HG02763 (cell line): ENCODE measurements around the gene MFSD11.
"Not testable (repeated sequence)": the region's sequence is repeated elsewhere in the genome, so short reads cannot be mapped to it uniquely, and the experiment has no call there.

Experiments
- ATAC-seq: cut with Tn5 transposase; IDR thresholded peaks from one replicate; pipeline ENCODE4 v1.9.1; 2021; ENCODE audit warnings: mild to moderate bottlenecking, moderate library complexity; ENCODE audit not compliant: unreplicated experiment

The MFSD11 gene

DNA sequence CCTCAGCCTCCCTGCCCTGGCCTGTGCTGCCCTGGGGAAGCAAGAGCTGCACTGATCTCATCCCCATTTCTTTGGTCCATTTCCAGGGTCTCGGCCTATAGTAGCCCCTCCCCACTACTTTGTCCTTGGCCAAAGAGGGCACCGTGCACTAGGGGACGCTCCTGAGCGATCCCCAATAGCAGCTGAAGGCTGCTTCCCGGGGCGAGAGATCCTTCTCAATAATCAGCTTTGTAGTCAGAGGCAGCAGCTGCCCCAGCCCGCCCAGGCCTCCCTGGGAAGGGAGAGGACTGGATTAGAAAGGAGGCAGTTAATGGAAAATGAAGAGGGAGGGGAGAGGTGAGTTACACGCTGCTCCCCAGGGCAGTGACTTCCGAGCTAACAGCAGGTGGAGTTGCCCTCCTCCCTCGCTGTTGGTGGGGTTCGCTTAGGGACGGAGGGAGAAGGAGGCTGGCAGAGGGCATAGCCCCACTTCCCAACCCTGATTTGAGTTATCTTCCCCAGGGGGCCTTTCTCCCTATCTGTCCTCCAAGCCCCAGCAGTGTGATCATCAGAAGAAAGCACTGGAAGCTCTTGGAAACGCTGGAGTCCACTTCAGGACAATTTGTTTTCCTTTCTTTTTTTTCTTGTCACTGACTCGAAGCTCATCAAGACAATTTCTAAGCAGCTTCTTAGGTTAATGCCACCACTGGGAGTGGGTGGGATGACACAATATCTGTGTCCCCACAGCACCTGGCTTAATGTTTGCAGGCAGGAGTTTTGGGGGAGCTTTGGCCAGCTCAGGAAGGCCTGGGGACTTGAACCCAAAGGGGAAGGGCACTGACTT is 29.7 kb upstream of the MFSD11 start:
- ATAC-seq = no peak

DNA sequence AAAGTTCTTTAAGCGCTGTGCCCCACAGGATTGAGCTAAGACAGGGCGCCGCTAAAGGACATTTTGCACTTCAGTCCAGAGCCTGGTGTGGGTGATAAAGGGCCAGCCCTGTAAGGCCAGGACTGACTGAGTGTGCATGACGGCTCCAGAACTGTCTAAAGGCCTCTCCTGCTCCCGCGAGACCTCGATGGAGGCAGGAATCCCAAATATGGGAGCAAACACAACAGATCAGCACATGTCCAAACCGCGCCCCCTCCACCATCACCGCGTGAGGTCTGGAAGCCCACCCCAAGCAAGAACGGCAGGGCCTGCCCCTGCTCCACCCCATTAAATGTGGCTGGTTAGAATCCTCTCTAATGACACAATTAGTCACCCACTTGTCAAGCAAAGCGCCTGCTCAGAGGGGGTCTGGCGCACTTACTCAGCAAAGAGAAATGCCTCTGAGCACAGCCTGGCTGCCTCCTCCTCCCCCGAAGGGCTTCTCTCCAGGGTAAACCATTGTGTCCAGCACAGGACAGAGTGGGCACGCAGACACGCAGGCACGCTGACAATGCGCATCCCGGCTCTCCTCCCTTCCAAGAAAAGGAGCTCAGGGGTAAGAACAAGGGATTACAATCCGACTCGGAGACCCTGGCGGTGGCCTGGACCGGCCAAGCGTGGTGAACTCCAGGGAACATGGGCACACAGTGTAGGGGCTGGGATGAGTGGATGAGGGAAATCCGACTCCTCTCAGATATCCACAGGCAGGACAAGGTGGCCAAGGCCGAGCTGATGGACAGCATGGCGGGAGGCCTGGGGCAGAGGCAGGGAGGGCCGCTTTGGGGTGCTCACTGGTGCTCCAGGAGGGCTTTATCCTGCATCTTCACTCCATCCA is 28.6 kb upstream of the MFSD11 start:
- ATAC-seq = no peak

DNA sequence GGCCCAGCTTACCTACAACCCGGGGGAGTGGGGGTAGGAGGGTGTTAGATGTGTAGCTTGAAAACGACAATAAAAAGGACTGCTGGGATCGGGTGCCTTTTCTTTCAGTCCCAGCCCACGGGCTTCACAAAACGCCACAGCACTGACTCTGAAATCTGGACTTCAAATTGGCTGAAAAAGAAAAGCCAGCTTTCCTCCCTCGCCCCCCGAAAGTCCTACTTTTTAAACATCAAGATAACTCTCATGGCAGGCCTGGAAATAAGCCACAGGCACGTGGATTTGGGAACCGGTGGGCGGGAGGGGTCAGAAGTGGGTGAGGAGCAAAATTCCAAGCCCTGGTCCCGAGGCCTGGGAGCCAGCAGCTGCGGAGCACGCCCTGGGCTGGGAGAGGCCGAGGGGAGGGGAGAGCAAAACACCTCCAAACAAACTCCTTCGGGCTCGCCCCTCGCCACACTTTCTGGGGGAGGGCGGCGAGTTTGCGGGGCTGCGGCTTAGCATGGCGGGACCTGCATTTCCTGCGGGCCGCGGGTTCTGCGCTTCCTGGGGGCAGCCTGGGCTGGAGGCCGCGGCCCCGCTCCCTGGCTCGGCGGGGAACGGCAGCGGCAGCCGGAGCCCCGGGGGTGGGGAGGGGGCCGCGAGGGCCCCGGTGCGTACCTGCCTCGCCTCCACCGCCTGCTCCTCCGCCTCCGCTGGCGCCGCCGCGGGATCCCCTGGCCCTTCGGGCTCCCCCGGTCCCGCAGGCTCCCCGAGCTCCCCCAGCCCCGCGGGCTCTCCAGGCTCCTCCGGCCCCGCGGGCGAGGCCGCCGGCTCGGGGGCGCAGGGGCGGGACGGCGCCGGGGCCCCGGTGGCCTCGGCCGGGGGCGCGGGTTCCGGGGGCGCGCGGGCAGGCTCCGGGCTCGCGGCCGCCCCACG is 27.7 kb upstream of the MFSD11 start:
- ATAC-seq = peak; percentile 18

DNA sequence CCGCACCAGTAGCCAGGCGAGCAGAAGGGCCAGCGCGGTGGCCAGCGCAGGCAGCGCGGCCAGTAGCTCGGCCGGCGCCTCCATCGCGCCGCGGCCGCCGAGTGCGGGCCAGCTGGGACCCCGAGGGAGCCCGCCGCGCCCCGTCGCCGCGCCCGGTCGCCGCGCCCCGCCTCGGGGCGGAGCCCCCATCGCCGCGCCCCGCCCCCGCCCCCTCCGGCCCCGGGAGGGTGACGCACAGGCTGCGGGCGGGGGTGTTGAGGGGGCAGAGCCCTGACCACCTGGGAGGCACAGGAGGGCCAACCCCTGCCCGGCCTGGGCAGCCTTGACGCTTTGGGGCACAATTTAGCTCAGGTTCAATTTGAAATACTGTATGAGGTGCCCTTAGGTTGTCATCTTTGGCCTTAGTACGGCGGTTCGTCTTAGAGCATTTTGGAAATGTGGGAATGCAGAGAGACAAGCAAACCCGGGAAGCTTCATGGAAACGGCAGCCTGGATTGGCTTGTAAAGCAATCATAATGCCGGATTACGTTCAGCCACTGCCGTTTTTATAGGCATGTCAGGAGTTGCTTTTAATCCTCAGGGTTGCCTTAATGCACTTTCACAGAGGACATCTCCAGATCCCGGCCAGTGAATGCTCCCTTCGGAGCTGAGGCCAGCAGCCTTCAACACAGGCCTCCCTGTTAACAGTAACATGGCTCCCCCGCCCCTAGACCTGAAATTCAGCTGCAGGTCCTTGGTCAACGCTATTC is 26.9 kb upstream of the MFSD11 start, which contains the start of gene MXRA7:
Gene MXRA7, minus strand, starts transcription at position 103 of the 749 bp plus-strand sequence. Its CDS starts 19 bp downstream, at position 84.
- ATAC-seq = peak; percentile 50

DNA sequence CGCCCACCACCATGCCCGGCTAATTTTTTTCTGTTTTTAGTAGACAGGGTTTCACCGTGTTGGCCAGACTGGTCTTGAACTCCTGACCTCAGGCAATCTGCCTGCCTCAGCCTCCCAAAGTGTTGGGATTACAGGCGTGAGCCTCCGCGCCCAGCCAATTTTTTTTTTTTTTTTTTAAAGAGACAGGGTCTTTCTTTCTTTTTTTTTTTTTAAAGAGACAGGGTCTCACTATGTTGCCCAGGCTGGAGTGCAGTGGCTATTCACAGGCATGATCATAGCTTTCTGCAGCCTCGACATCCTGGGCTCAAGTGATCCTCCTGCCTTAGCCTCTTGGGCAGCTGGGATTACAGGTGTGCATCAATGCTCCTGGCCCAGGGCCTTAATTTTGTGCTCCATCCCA is 25.6 kb upstream of the MFSD11 start:
- not testable (repeated sequence) for ATAC-seq

DNA sequence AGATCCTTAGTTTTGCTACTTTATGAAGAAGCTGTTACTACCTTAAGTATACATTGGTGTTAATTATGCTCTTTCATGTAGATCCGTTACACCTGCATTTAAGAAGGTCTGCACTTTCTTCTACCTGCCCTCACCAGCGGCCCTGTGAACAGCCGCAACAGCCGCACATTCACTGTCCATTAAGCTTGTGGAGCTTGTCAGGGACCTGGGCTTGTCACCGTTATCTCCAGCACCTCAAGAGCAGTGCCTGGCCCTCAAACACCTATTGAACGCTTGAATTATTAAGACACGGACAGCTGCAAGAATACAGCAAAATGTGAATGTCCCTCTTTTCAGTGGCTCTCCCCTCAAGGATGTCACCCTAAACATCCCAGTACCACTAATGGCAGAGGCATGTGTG is 24.2 kb upstream of the MFSD11 start:
- ATAC-seq = no peak

DNA sequence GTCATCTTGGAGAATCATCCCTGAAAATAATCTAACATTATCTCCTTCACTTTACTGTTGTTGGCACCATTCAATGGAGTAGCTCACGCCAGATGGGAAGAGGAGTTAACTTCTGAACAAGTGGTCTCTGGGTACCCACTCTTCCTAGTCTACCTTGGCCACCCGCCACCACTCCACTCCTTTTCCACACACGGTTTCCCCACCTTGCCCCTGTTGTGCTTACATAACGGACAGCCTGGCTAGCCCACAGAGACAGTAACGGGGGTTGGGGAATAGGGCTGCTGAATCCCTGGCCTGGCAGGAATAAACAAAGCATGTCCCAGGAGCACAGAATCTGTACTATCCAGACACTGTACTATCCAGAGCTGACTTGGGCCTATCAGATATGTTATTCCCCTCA is 23.6 kb upstream of the MFSD11 start:
- ATAC-seq = no peak

DNA sequence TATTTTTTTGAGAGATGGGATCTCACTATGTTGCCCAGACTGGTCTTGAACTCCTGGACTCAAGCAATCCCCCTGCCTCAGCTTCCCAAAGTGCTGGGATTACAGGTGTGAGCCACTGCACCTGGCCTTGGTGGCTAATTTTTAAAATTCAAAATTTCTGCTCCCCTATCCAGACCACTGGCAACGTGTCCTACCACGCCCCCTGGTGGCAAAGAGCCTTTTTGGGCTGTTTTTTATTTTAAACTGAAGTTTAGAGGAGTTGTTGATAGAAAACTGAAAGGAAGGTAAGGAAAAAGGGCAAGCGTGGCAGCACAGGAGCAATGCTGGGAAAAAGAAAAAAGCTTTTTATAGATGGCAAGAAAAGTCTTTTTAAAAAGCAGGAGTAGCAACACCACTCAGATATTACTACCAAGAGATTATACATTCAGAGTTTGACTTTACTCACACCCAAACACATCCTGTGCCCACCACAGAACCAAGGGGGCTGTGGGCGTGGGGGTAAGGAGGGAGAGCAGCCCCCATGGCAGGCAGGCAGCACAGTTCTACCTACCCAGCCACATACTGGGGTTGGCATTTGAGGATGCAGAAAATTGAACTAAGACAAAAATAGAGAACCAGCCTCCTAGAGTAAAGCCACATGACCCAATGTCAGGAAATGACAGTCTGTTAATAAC is 23.0 kb upstream of the MFSD11 start:
- no peak for ATAC-seq

DNA sequence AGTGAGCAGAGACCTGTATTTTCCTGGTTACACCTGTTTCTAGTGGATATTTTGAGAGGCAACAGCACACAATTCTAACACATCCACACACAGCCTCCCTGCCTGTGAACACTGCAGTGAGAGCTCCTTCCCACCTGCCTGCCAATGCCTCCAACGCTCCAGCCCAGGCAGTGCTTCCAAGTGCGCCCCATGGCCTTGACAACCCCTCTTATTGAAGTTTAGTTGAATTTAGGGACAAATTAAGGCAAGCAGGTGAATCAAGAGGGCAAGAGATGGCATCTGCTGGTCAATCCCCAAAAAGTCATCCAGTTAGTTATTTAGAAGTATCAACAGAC is 22.5 kb upstream of the MFSD11 start:
- no peak for ATAC-seq

DNA sequence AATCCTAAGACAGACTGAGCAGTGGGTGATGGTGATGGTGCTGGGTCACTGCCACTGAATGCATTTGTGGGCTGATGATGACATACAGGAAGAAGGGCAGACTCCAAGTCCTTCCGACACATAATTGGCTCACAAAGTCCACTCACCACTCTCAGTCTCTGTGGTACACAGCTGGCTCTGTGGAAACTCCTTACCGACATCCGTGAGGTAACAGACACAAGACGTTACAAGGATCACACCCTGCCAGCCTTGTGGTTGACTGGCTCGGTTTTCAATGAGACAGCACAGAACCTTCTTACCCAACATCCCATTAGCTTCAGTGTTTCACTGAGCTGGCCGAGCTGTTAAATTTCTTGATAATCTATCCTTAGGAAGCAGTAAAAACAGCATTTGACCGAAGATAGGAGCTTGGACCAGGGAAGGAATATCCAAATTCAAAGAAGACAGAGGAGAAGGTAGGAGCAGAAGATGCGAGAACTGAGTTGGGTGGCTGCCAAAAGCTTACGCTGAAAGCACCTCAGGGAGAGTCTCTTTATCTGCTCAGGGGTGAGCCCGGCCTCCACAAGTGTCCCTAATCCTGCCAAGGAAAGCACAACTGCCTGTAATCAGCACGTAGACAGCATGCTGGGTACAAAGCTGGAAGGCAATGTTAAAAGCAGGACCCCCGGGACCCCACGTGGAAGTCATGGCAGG is 21.6 kb upstream of the MFSD11 start:
- no peak for ATAC-seq

DNA sequence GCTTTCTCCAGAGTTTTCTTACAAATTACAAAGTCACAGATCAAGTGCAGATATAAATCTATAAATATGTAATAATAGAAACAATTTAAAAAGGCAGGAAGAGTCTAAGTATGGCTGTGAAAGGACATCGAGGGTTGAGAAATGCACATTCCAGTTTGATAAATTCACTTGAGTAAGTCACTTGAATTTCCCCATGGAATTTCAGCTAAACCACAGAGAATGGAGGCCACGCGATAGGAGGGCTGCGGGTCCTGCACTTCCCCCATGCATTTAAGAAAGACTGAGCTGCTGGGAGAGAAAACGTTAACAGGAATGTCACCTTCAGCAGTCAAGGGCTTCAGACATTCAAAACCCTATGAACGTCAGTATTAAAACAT is 21.1 kb upstream of the MFSD11 start:
- no peak for ATAC-seq

DNA sequence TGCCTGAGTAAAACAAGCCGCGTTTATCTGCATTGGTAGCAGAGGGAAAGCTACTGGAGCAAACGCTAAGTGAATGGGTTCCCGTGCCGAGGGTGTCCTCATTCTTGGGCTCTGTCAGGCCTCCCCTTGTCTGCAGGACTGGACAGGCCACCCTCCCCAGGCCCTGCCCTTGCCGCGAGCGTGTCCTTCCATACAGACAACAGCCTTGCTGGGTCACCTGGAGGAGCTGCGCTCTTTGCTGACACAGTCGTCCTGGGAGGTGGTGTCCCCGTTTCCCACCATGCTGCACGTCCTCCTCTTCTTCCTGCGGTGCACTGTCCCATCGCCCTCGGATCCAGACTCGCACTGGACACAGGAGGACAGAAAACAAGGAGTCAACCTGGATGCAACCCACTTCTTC is 19.4 kb upstream of the MFSD11 start:
- ATAC-seq = no peak

DNA sequence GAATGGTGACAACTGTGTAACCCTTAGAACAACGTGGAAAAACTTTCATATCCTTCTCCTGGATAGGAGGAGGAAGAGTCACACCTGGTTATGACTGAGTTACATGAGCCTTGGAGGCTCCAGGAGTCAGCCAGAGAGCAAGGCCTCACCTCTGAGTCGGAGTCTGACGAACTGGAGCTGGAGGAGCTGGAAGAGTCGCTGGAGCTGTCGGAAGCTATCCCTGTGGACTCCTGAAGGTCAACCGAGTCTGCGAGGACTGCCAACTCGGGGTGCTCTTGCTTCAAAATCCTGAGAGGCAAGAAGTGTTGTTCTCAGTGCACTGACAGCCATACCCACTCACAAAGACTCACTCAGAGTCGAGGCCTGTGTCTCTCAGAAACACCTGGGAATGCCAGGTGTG is 17.7 kb upstream of the MFSD11 start:
- ATAC-seq = no peak

DNA sequence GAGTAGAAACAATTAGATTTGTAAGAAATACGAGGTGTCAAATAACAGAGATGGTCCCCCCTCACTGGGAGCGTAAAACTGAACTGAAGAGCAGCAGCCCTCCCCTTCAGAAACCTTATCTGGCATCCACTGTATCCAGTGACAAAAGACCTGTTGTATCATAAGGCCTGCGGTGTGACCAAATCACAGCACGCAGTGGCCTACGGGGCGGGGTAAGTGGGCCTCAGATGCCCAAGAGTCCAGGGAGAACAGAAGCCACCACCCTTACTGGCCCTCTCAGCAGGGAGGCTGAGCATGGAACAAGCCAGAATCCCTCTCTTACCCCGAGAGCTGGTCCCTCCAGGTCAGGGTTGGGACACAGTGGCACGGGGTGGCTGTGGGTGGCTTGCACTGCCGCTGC is 17.0 kb upstream of the MFSD11 start:
- ATAC-seq = no peak

DNA sequence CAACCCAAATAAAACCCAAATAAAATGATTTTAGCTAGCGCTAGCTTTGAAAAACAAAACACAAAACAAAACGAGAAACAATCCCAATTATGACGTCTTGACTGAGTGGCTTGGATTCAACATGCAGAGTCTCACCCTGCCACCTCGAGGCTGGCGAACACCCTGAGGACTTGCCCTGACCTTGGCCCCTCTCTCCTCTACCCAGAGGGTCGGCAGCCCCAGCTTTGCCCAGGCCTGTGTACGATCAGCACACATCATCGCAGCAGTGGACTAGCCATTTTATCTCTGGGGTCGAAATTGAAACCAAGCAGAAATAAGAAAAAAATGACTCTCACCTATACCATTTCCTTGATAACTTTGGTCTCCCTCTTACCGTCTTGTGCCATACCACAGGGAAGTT is 16.5 kb upstream of the MFSD11 start:
- no peak for ATAC-seq

DNA sequence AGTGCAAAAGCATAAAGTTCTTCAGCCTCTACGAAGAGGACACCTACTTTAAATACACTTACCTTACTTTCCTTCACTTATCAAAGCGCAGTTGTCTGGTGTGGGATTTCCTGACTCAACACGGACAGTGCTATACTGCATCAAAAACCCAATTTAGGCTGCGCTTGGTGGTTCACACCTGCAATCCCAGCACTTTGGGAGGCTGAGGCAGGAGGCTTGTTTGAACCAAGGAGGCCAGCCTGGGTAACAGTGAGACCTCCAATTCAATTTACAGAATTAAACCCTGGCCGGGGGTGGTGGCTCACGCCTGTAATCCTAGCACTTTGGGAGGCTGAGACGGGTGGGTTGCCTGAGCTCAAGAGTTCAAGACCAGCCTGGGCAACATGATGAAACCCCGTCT is 15.6 kb upstream of the MFSD11 start:
- ATAC-seq = no peak

DNA sequence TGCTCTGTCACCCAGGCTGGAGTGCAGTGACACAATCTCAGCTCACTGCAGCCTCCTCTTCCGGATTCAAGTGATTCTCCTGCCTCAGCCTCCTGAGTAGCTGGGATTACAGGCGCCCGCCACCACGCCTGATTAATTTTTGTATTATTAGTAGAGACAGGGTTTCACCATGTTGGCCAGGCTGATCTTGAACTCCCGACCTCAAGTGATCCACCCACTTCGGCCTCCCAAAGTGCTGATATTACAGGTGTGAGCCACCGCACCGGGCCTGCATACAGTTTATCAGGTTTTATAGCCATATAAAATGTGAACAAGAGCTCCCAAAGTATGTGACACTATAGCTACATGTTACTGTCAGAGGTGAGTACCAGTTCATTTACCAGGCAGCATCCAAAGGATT is 14.9 kb upstream of the MFSD11 start:
- ATAC-seq = not testable (repeated sequence)

DNA sequence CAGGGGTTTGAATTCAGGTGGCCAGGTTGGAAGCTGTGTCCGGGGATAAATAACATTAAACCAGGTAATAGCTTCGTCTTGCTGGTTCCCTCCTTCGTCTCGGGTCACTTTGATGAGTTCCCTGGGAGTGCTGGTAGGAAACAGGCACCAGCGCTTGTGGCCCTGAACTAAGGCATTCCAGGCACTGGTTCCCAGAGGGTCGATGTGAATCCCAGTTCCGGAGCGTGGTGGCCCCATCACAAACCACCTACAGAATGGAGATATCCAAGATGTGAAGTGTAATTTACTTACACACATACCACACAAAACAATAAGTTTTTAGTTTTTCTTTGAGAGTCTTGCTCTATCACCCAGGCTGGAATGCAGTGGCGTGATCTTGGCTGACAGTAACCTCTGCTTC is 14.1 kb upstream of the MFSD11 start:
- no peak for ATAC-seq

DNA sequence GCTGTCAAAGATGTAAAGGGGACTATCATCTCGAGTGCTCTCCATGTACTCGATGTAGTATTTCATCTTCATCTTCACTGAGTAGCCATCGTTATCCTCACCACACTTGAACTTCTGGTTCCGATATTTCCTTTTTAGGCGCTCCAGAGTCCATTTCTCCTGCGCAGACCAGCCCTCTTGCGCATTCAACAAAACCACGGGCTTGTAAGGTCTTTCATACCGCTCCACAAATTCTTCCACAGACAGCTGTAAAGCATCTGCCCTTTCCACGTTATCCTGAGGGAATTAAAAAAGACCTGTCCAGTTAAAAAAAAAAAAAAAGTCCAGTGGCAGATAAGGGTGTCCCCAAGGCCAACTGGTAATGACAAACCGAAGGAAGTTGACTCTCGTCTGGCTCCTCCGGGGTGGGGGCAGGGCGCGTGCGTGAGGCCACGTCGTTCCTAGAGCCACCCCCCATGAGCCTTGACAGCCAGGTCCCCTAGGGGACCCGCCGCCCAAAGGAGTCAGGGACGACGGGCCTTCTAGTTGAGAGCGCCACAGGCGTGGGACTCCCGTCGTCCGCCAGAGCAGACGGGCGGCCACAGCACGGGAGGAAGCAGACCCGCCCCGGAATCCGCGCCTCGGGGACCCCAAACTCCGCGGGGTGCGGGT is 12.2 kb upstream of the MFSD11 start:
- peak; percentile 20 for ATAC-seq
